Measurements from ENCODE around the gene NFIA.

DNA sequence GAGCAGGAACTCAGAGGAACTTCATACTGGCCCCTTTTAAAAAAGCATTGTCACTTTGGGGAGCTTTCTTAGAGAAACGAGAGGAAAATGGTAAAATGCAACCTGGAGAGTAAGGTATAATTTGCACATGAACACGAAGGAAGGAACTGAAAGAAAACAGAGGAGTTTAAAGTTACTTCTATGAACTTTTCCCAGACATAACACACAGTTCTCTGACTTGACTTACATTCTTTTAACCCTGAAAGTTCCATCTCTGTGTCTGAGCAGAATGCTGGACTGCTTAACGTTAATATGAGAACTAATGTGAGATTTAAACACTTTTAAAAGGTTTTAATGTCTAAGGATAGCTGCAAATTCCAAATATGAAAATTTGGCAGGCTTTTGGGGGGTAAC, 102.3 kb downstream of the NFIA start:
- TF ChIP-seq ZNF235 (CRISPR knock-in tag; IDR thresholded peaks at IDR 0.05; ENCODE audit: borderline replicate concordance) = no peak
- TF ChIP-seq, protein P1, sequence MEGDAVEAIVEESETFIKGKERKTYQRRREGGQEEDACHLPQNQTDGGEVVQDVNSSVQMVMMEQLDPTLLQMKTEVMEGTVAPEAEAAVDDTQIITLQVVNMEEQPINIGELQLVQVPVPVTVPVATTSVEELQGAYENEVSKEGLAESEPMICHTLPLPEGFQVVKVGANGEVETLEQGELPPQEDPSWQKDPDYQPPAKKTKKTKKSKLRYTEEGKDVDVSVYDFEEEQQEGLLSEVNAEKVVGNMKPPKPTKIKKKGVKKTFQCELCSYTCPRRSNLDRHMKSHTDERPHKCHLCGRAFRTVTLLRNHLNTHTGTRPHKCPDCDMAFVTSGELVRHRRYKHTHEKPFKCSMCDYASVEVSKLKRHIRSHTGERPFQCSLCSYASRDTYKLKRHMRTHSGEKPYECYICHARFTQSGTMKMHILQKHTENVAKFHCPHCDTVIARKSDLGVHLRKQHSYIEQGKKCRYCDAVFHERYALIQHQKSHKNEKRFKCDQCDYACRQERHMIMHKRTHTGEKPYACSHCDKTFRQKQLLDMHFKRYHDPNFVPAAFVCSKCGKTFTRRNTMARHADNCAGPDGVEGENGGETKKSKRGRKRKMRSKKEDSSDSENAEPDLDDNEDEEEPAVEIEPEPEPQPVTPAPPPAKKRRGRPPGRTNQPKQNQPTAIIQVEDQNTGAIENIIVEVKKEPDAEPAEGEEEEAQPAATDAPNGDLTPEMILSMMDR (CRISPR knock-in tag; IDR thresholded peaks at IDR 0.05) = no peak
